GM12878 (cell line): ENCODE measurements around the gene IDH3A. TPM values are rescaled to one million over a fixed set of nuclear protein-coding genes. Genes with fewer than 3 reads are reported as not detected.

Experiments used
- ATAC-seq: fragments of 200-7000 bp; cut with Tn5 transposase; 3 replicates; pipeline ENCODE4 v1.9.1; 2020; ENCODE audit warnings: mild to moderate bottlenecking, moderate library complexity
- BruUV-seq: library from RNA; stranded (reverse); fragments of 400-500 nt; replicated peaks from 2 replicates; lab custom pipeline; 2021; lab: Mats Ljungman, UMichigan
- CTCF ChIA-PET: fragments of 300-600 bp; sonication (Branson Sonifier 250); formaldehyde crosslinking; extraction: SDS; loops from one replicate; lab custom pipeline; 2021; ENCODE audit warnings: inconsistent platforms; lab: Yijun Ruan, JAX
- POLR2A ChIA-PET: fragments of 350-600 bp; formaldehyde crosslinking; extraction: SDS; loops from one replicate; lab custom pipeline; 2021; ENCODE audit warnings: inconsistent platforms; lab: Charles Lee
- RAD21 ChIA-PET: fragments of 300-600 bp; sonication (Branson Sonifier 250); formaldehyde crosslinking; loops from one replicate; lab custom pipeline; 2023; ENCODE audit warnings: antibody characterized with exemption; ENCODE audit not compliant: unreplicated experiment; lab: Charles Lee
- SMC1A ChIA-PET: fragments of 300-600 bp; sonication (Branson Sonifier 250); formaldehyde crosslinking; loops from one replicate; lab custom pipeline; 2023; ENCODE audit not compliant: unreplicated experiment, uncharacterized antibody; lab: Charles Lee
- DNase-seq: peaks from one replicate; pipeline ENCODE4 v3.0.0-alpha.2; 2011; ENCODE audit warnings: low read depth, low spot score
- FAIRE-seq: peaks from 3 replicates; lab custom pipeline; 2011; peaks lifted over from hg19 to GRCh38; lab: Jason Lieb, UNC
- H2AFZ ChIP-seq: 2 replicates; pipeline ENCODE4 v1.6.0; 2011; ENCODE audit warnings: low read depth, low read length, control low read depth; ENCODE audit not compliant: control insufficient read depth
- H3K27ac ChIP-seq: 2 replicates; pipeline ENCODE4 v1.5.1; 2011; ENCODE audit warnings: control low read depth; ENCODE audit not compliant: control insufficient read depth, insufficient read depth
- H3K27me3 ChIP-seq, 2 experiments: replicated peaks in 1 of 2; 2 replicates each; pipeline versions ENCODE4 v1.6.0 to v1.6.1; 2011; ENCODE audit warnings: low read length in 1 of 2; ENCODE audit not compliant: control insufficient read depth in 2 of 2, insufficient read depth in 2 of 2
- H3K36me3 ChIP-seq, 2 experiments: 2 replicates each; pipeline ENCODE4 v1.5.1; 2011; ENCODE audit warnings: low read length in 1 of 2; ENCODE audit not compliant: control insufficient read depth in 2 of 2, insufficient read depth in 2 of 2
- H3K4me1 ChIP-seq: 2 replicates; pipeline ENCODE4 v1.6.1; 2011; ENCODE audit warnings: mild to moderate bottlenecking, low read length, moderate library complexity, mixed read lengths; ENCODE audit not compliant: control insufficient read depth, insufficient read depth
- H3K4me2 ChIP-seq: 2 replicates; pipeline ENCODE4 v1.6.0; 2011; ENCODE audit warnings: control low read depth; ENCODE audit not compliant: control insufficient read depth, insufficient read depth
- H3K4me3 ChIP-seq: fragments of 200-600 bp; sonication (generic); 2 replicates; pipeline ENCODE4 v1.5.1; 2016
- H3K79me2 ChIP-seq: 2 replicates; pipeline ENCODE4 v1.6.0; 2011; ENCODE audit warnings: low read length; ENCODE audit not compliant: control insufficient read depth, insufficient read depth
- H3K9ac ChIP-seq: 2 replicates; pipeline ENCODE4 v1.8.0; 2011; ENCODE audit warnings: low read length, control low read depth, mixed read lengths; ENCODE audit not compliant: control insufficient read depth, insufficient read depth
- H3K9me3 ChIP-seq: replicated peaks from 3 replicates; pipeline ENCODE4 v1.5.1; 2011; ENCODE audit warnings: mild to moderate bottlenecking, low read length; ENCODE audit not compliant: control insufficient read depth, insufficient read depth
- H4K20me1 ChIP-seq: 2 replicates; pipeline ENCODE4 v1.6.0; 2011; ENCODE audit not compliant: control insufficient read depth, insufficient read depth
- ASH2L ChIP-seq: fragments of 300-600, 200-600 bp; sonication (generic); IDR thresholded peaks from 2 replicates; pipeline ENCODE4 v1.6.1; 2017; ENCODE audit warnings: low read depth, mild to moderate bottlenecking, borderline replicate concordance
- CHD2 ChIP-seq: IDR thresholded peaks from 2 replicates; pipeline ENCODE4 v1.6.1; 2011; ENCODE audit warnings: low read depth, low read length, improper control_type of control experiment, borderline replicate concordance
- CREM ChIP-seq: IDR thresholded peaks from 2 replicates; pipeline ENCODE4 v1.6.1; 2014; ENCODE audit warnings: antibody characterized with exemption, low read depth
- CTCF ChIP-seq, 3 experiments: IDR thresholded peaks in 2 of 3; conservative IDR thresholded peaks in 1 of 3; 2 replicates each; pipeline ENCODE4 v1.5.1; 2011; ENCODE audit warnings: low read depth in 3 of 3, low read length in 3 of 3, mild to moderate bottlenecking in 3 of 3, control low read depth in 2 of 3, moderate library complexity in 2 of 3, inconsistent platforms in 1 of 3, mixed read lengths in 1 of 3; ENCODE audit not compliant: control insufficient read depth in 2 of 3, insufficient read depth in 1 of 3; ENCODE audit errors: extremely low read depth in 1 of 3
- ETV6 ChIP-seq, 2 experiments: fragments of 450-650 bp in 1 of 2; IDR thresholded peaks in 1 of 2; conservative IDR thresholded peaks in 1 of 2; 2 replicates each; pipeline ENCODE4 v1.6.1; 2014; ENCODE audit warnings: antibody characterized with exemption in 1 of 2, borderline replicate concordance in 1 of 2, low read depth in 1 of 2, mild to moderate bottlenecking in 1 of 2, moderate library complexity in 1 of 2
- HDAC2 ChIP-seq: fragments of 200-600 bp; sonication (generic); IDR thresholded peaks from 2 replicates; pipeline ENCODE4 v1.6.1; 2017
- HSF1 ChIP-seq: fragments of 150-350 bp; IDR thresholded peaks from 2 replicates; pipeline ENCODE4 v1.6.1; 2014; ENCODE audit warnings: mild to moderate bottlenecking, low read depth, low read length
- JUND ChIP-seq: IDR thresholded peaks from 2 replicates; pipeline ENCODE4 v1.6.1; 2012; ENCODE audit warnings: low read depth, mild to moderate bottlenecking, low read length, improper control_type of control experiment, moderate library complexity
- MYB ChIP-seq: fragments of 150-350 bp; IDR thresholded peaks from 2 replicates; pipeline ENCODE4 v1.6.1; 2014; ENCODE audit warnings: mild to moderate bottlenecking, low read depth, low read length, borderline replicate concordance
- MYC ChIP-seq: IDR thresholded peaks from 2 replicates; pipeline ENCODE4 v1.6.1; 2011; ENCODE audit warnings: mild to moderate bottlenecking, low read length, moderate library complexity, inconsistent platforms; ENCODE audit not compliant: insufficient read depth, insufficient replicate concordance, insufficient read length, severe bottlenecking
- NR2C2 ChIP-seq: IDR thresholded peaks from 2 replicates; pipeline ENCODE4 v1.6.1; 2011; ENCODE audit warnings: borderline replicate concordance, low read depth; ENCODE audit not compliant: control insufficient read depth, insufficient read length
- NR2F1 ChIP-seq: fragments of 450-650 bp; conservative IDR thresholded peaks from 2 replicates; pipeline ENCODE4 v1.6.1; 2017; ENCODE audit warnings: mild to moderate bottlenecking
- PAX8 ChIP-seq: fragments of 450-650 bp; IDR thresholded peaks from 2 replicates; pipeline ENCODE4 v1.6.1; 2017; ENCODE audit warnings: mild to moderate bottlenecking, moderate library complexity
- POLR2A ChIP-seq: IDR thresholded peaks from 2 replicates; pipeline ENCODE4 v1.6.1; 2011; ENCODE audit warnings: low read depth, mild to moderate bottlenecking, low read length
- RCOR1 ChIP-seq: conservative IDR thresholded peaks from 2 replicates; pipeline ENCODE4 v1.6.1; 2012; ENCODE audit warnings: low read depth, low read length, improper control_type of control experiment
- RFX5 ChIP-seq: IDR thresholded peaks from 2 replicates; pipeline ENCODE4 v1.6.1; 2011; ENCODE audit warnings: low read depth, low read length, improper control_type of control experiment
- SUZ12 ChIP-seq: fragments of 200-600 bp; sonication (generic); IDR thresholded peaks from one replicate; pipeline ENCODE4 v1.6.1; 2018; ENCODE audit warnings: antibody characterized with exemption, mild to moderate bottlenecking; ENCODE audit not compliant: unreplicated experiment
- TCF12 ChIP-seq: IDR thresholded peaks from 2 replicates; pipeline ENCODE4 v1.6.1; 2011; ENCODE audit warnings: low read depth, mild to moderate bottlenecking, low read length
- WGBS: methylation state at CpG from one replicate; pipeline ENCODE4 v1.1.6; 2016; ENCODE audit warnings: low lambda C conversion rate; ENCODE audit not compliant: insufficient replicate concordance, insufficient coverage; ENCODE audit errors: missing lambda C conversion rate; 5-methylcytosine and 5-hydroxymethylcytosine counted together
- in situ Hi-C: fragments of 300-500 bp; cut with MboI; formaldehyde crosslinking; loops from 9 replicates; pipeline ENCODE4 v1.14.3; 2018; ENCODE audit warnings: mixed read lengths
- intact Hi-C: fragments of 100-400 bp; cut with micrococcal nuclease; formaldehyde crosslinking; loops from one replicate; pipeline ENCODE4 v1.14.2; 2022; ENCODE audit not compliant: unreplicated experiment
- polyA plus RNA-seq, 11 experiments: library from polyadenylated mRNA; depleted of rRNA in 4 of 11; unstranded in 6 of 11; stranded (reverse) in 5 of 11; fragments of >200 nt; fragmentation: Nextera tagmentation in 4 of 11; fragmentation: Illumina TruSeq in 1 of 11; extraction: Ambion mirVana in 4 of 11; extraction: Trizol in 1 of 11; gene quantifications; 1 replicate in 1 of 11; 2 replicates in 10 of 11; pipeline versions ENCODE4 v1.2.1 to v1.2.3, GENCODE V29; 2011 to 2016; ENCODE audit warnings: inconsistent platforms in 2 of 11, missing spikeins in 2 of 11, low read depth in 1 of 11
- total RNA-seq, 4 experiments: library from RNA; depleted of rRNA in 3 of 4; stranded (reverse); fragments of >200 nt in 3 of 4; fragmentation: Illumina TruSeq in 1 of 4; extraction: Trizol in 1 of 4; gene quantifications; 2 replicates each; pipeline versions ENCODE4 v1.2.1 to v1.2.3, GENCODE V29; 2013 to 2021

Gene IDH3A
- total and polyA plus RNA-seq, 10 of the 15 experiments (the other 5 are each of a cell fraction or from before 2014, with no cell fraction given) = 83.9 to 254 (median 195) TPM

GRCh38 chr15:78203346-78204225 lies 54.4 kb downstream of the IDH3A start:
- Histone ChIP-seq H3K79me2 (no peaks in the 10 kb centered on the region), H3K36me3 (no peaks in the 10 kb centered on the region), H3K4me3 (no peak overlapping the region), H3K4me1 (no peaks in the 10 kb centered on the region), H3K27me3 (no peaks in the 10 kb centered on the region; a peak in 2 of 4 replicates), H3K4me2 (no peak overlapping the region), H4K20me1 (no peaks in the 10 kb centered on the region), H3K9ac (no peak overlapping the region), H2AFZ (no peak overlapping the region), H3K27ac (no peak overlapping the region), H3K9me3 (no peaks in the 10 kb centered on the region)
- FAIRE-seq (no peak), ATAC-seq (no peak), DNase-seq (no peak)
- in situ Hi-C loops (no loop called here), intact Hi-C loops (no loop called here)
- ChIA-PET POLR2A (no interaction called here), RAD21 (interaction anchor here (1.0 kb wide), 1 partner anchor 8 kb away, joined by 5 read pairs; no protein-coding TSS in a partner anchor), SMC1A (interaction anchor here (1.0 to 1.4 kb wide), 2 partner anchors 8 to 16 kb away, joined by 4 to 7 read pairs; no protein-coding TSS in a partner anchor), CTCF (interaction anchor here (1.3 to 1.5 kb wide), 2 partner anchors 36 to 73 kb away, joined by 4 to 5 read pairs; partner anchors contain the start of gene CIB2)
- TF ChIP-seq SUZ12 (no peak), POLR2A (no peak), NR2F1 (no peak), CTCF (IDR thresholded peaks at IDR 0.05 in 2 of 3, conservative IDR thresholded peaks at IDR 0.05 in 1 of 3; ENCODE audit: control insufficient read depth in 2 of 3, extremely low read depth in 1 of 3, insufficient read depth in 1 of 3, low read depth in 3 of 3, low read length in 3 of 3) (no peak), CREM (no peak), PAX8 (no peak), MYB (no peak), JUND (no peak), CHD2 (no peak), TCF12 (no peak), HDAC2 (no peak), HSF1 (no peak), ETV6 (conservative IDR thresholded peaks at IDR 0.05 in 1 of 2, IDR thresholded peaks at IDR 0.05 in 1 of 2; ENCODE audit: borderline replicate concordance in 1 of 2, low read depth in 1 of 2) (no peak), NR2C2 (no peak), RCOR1 (no peak), MYC (no peak), RFX5 (no peak), ASH2L (no peak)
- WGBS = 36% methylated on average over 14 of the region's 14 CpGs
- no TSS peak for BruUV-seq
